Measurements from ENCODE around the gene NR1I3. TPM values are rescaled to one million over a fixed set of nuclear protein-coding genes. Genes with fewer than 3 reads are reported as not detected.

The NR1I3 gene
- total and polyA plus RNA-seq, 2 of the 13 experiments (the other 11 are each of a cell fraction or from before 2014, with no cell fraction given): 0.62 to 0.95 TPM

GRCh38 chr1:161185732-161186311 lies 52.2 kb downstream of the NR1I3 start (continued):
- TF ChIP-seq JUN (CRISPR knock-in tag; IDR thresholded peaks at IDR 0.05) (no peak), CENPT (CRISPR knock-in tag; IDR thresholded peaks at IDR 0.05; ENCODE audit: low read depth) (no peak)

DNA sequence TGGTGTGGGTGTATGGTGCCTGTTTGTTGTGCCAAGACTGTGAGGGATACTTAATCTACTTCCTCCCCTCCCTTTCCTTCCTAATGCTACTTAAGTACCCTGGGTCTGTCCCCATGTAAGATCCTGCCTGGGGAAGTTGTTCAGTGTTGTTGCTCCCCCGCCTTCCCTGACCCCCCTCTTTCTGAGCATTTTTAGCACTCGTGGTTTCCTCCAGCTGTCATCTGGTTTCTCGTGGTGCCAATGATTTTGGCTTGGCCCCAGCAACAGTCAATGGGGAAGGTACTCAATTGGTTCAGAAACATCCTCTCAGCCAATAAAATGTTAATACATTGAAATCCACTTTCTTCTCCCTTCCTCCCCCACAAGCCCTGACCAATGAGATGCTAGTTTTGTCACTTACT lies 52.7 kb downstream of the NR1I3 start:
- POLR2A ChIA-PET: interaction anchor here (1.0 kb wide), 1 partner anchor 9 kb away, joined by 4 read pairs; no protein-coding TSS in a partner anchor
- FAIRE-seq: no peak
- TF ChIP-seq ZNF468 (CRISPR knock-in tag; IDR thresholded peaks at IDR 0.05) (no peak), NBN (conservative IDR thresholded peaks at IDR 0.05) (no peak), HBP1 (CRISPR knock-in tag; IDR thresholded peaks at IDR 0.05; ENCODE audit: low read depth) (no peak), TBX3 (IDR thresholded peaks at IDR 0.05; ENCODE audit: borderline replicate concordance) (no peak), ZNF232 (CRISPR knock-in tag; IDR thresholded peaks at IDR 0.05; ENCODE audit: borderline replicate concordance) (no peak), ZNF782 (CRISPR knock-in tag; IDR thresholded peaks at IDR 0.05; ENCODE audit: borderline replicate concordance) (no peak), ZNF816 (CRISPR knock-in tag; IDR thresholded peaks at IDR 0.05; ENCODE audit: borderline replicate concordance) (no peak), GZF1 (CRISPR knock-in tag; IDR thresholded peaks at IDR 0.05) (no peak), GABPA (IDR thresholded peaks at IDR 0.05; ENCODE audit: low read depth, low read length) (no peak), GABPA (CRISPR knock-in tag; IDR thresholded peaks at IDR 0.05; ENCODE audit: low read depth) (no peak)
- TF ChIP-seq, protein P1, sequence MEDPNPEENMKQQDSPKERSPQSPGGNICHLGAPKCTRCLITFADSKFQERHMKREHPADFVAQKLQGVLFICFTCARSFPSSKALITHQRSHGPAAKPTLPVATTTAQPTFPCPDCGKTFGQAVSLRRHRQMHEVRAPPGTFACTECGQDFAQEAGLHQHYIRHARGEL (CRISPR knock-in tag; IDR thresholded peaks at IDR 0.05): no peak
- TF ChIP-seq, protein P2, sequence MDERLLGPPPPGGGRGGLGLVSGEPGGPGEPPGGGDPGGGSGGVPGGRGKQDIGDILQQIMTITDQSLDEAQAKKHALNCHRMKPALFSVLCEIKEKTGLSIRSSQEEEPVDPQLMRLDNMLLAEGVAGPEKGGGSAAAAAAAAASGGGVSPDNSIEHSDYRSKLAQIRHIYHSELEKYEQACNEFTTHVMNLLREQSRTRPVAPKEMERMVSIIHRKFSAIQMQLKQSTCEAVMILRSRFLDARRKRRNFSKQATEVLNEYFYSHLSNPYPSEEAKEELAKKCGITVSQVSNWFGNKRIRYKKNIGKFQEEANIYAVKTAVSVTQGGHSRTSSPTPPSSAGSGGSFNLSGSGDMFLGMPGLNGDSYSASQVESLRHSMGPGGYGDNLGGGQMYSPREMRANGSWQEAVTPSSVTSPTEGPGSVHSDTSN (CRISPR knock-in tag; IDR thresholded peaks at IDR 0.05): no peak
- TF ChIP-seq, protein P3, sequence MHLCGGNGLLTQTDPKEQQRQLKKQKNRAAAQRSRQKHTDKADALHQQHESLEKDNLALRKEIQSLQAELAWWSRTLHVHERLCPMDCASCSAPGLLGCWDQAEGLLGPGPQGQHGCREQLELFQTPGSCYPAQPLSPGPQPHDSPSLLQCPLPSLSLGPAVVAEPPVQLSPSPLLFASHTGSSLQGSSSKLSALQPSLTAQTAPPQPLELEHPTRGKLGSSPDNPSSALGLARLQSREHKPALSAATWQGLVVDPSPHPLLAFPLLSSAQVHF (CRISPR knock-in tag; IDR thresholded peaks at IDR 0.05): no peak
- TF ChIP-seq, protein P4, sequence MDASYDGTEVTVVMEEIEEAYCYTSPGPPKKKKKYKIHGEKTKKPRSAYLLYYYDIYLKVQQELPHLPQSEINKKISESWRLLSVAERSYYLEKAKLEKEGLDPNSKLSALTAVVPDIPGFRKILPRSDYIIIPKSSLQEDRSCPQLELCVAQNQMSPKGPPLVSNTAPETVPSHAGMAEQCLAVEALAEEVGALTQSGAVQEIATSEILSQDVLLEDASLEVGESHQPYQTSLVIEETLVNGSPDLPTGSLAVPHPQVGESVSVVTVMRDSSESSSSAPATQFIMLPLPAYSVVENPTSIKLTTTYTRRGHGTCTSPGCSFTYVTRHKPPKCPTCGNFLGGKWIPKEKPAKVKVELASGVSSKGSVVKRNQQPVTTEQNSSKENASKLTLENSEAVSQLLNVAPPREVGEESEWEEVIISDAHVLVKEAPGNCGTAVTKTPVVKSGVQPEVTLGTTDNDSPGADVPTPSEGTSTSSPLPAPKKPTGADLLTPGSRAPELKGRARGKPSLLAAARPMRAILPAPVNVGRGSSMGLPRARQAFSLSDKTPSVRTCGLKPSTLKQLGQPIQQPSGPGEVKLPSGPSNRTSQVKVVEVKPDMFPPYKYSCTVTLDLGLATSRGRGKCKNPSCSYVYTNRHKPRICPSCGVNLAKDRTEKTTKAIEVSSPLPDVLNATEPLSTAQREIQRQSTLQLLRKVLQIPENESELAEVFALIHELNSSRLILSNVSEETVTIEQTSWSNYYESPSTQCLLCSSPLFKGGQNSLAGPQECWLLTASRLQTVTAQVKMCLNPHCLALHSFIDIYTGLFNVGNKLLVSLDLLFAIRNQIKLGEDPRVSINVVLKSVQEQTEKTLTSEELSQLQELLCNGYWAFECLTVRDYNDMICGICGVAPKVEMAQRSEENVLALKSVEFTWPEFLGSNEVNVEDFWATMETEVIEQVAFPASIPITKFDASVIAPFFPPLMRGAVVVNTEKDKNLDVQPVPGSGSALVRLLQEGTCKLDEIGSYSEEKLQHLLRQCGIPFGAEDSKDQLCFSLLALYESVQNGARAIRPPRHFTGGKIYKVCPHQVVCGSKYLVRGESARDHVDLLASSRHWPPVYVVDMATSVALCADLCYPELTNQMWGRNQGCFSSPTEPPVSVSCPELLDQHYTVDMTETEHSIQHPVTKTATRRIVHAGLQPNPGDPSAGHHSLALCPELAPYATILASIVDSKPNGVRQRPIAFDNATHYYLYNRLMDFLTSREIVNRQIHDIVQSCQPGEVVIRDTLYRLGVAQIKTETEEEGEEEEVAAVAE (CRISPR knock-in tag; IDR thresholded peaks at IDR 0.05; ENCODE audit: borderline replicate concordance): no peak

More for the DNA sequence above, 52.7 kb downstream of the NR1I3 start:
- 22% methylated on average over 3 of the region's 3 CpGs for WGBS (ENCODE audit: low lambda C conversion rate)
- DNase-seq (ENCODE audit: low spot score) (no peak), ATAC-seq (no peak)
- H3K79me2 ChIP-seq (ENCODE audit: insufficient read depth, low read length): no peaks in the 10 kb centered on the region
- no peak overlapping the region for H2AFZ ChIP-seq (ENCODE audit: low read length)
- H3K9ac ChIP-seq (ENCODE audit: insufficient read depth, low read depth, low read length): no peak overlapping the region
- H3K4me1 ChIP-seq (ENCODE audit: insufficient read depth, low read length): peaks cover 9% of the 10 kb centered on the region
- H3K36me3 ChIP-seq (replicated peaks in 1 of 2; ENCODE audit: control insufficient read depth in 1 of 2, insufficient read depth in 2 of 2, low read length in 2 of 2): no peaks in the 10 kb centered on the region
- H4K20me1 ChIP-seq (ENCODE audit: insufficient read depth, low read length): no peaks in the 10 kb centered on the region
- in situ Hi-C loops (cut with HindIII; ENCODE audit: extremely low pct_ligation_motif_present, low pct_unique_long_range_greater_than_20kb): no loop called here
- intact Hi-C loops (cut with micrococcal nuclease; ENCODE audit: unreplicated experiment): no loop called here
- no peaks in the 10 kb centered on the region for H3K9me3 ChIP-seq (ENCODE audit: low read length)
- no peak overlapping the region for H3K4me3 ChIP-seq (replicated peaks in 1 of 3; ENCODE audit: insufficient read depth in 1 of 3, low read depth in 2 of 3, low read length in 3 of 3)
- no peaks in the 10 kb centered on the region for H3K27me3 ChIP-seq (ENCODE audit: control insufficient read depth in 1 of 2, insufficient read depth in 2 of 2, low read length in 2 of 2)
- no peak overlapping the region for H3K4me2 ChIP-seq (ENCODE audit: low read depth, low read length)
- H3K27ac ChIP-seq (ENCODE audit: extremely low read length, insufficient read depth, low read length): no peak overlapping the region
- no TSS peak for BruUV-seq (replicated peaks)
- CTCF ChIA-PET (ENCODE audit: low intra/inter-chr PET ratio, low total read pairs): no interaction called here
